Inferior parietal cortex (tissue), 1 donor: ENCODE data around the gene OR52I2.

ENCODE experiments used
- DNase-seq: peaks from one replicate; pipeline ENCODE4 v3.0.0-alpha.2; 2016; ENCODE audit errors: extremely low spot score

The OR52I2 gene

DNA sequence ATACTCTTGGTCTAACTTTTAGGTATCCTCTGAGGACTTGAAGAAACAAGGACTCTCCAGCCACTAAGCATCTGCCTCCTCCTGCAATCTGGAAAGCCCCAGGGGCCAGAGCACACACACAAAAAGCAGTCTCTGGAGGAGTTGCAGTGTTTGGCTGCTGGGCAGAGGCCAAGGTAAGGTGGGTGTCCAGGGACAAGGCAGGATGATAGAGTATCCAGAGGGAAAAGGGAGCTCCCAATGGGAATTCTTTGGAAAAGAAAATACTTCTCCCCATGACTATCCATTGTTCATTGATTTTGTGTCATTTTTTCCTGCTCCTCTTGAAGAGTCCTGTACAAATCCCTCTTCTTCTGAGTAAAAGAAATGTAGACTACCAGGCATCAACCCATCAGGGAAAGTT lies at the start of gene OR52I2:
OR52I2 (plus strand) TSS at position 301 of the 400 bp plus-strand sequence.
- no peak for DNase-seq

DNA sequence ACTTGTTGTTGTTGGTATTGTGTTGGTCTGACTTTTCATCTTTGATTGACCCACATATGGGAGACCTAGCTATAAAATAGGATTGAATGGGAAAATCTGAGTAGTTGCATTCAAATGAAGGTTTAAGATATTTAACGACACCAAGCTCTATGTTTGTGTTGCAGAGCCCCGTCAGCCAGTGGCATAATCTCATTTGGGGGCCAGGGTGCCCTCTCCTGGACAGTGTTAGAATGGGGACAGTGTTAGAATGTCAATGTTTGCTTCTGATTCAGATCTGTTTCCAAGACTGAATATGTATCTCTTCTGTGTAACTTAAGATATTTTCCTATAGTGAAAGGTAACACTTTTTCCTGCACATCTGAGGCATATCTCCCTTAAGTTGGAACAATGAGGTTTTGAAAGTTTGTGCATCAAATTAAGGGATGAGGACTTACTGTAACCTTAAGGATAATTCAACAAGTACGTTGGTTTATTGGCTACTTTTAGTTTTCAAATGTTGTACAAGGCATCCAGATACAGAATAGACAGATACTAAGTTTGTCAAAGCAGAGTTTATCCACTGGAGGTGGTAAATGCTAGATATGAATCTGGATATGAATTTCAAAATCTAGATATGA lies 41.8 kb upstream of the OR52I2 start:
- peak; percentile 37 for DNase-seq

DNA sequence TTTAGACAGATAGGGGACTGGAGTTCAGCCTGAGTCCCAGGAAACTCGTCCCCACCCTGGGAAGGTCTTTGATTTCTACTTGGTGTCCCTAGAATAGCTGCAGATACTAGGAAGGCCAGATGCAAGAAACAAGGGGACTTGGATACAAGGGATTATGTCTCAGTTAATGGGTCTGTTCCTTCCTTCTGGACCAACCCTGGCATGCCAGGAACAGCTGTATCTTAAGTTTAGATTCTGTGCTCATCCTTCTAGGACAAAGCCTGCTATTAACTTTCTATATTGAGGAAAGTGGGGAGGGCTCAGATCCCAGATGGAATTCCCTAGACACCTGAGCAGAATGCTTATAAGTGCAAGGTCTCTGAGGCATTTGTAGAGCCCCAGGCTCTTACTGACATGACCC lies 40.5 kb upstream of the OR52I2 start:
- DNase-seq, result no peak

DNA sequence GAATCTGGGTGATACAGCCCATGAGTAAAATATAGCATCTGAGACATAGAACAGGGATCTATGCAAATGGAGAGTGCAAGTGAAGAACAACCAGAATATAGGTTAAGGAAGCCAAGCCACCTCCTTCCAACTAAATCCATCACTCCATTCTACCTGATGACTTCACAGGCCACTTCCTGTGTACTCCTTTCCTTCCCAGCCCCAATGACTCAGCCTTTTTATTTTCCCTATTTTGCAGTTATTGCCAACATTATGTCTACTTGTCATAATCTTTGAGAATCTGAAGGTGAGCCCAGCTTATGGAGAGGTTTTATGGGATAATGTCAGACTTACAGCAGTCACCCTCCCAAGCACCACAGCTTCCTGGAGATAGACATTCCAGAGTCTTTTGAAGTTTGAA lies 38.0 kb upstream of the OR52I2 start:
- DNase-seq, result no peak

DNA sequence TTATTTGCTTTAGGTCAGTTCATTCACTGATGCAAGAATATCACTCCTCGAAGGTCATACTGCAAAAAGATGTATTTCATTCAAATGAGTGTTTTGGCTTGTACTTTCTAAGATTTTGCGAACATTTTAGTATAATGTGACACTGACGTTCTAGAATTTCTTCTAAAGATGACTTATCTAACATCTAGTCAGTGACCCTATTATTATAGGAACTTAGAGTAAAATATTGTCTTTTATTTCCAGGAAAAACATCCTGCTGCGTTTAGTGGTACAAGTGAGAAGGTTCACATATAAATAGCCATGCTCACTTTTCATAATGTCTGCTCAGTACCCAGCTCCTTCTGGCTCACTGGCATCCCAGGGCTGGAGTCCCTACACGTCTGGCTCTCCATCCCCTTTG lies 36.7 kb upstream of the OR52I2 start, which contains the start of gene OR52M1:
OR52M1 (plus strand) TSS at position 301 of the 400 bp plus-strand sequence; CDS start at position 301, 0 bp downstream.
- no peak for DNase-seq

DNA sequence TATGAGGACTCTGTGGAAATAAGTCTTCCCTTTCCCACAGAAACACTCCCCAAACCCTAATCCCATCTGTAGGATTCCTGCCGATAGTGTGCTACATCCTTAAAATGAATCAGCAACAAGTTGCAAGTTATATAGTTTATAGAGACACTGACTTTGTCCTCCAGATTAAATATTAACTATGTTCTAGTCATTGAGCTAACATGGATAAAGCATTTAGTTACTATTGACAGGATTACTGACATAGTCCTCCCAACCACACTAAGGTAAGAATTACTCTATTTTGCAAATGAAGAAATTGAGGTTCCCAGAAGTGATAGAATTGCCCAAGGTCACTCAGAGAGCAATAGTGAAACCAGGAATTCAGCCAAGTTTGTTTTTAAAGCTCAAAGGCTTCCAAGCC lies 34.7 kb upstream of the OR52I2 start:
- DNase-seq, result no peak

DNA sequence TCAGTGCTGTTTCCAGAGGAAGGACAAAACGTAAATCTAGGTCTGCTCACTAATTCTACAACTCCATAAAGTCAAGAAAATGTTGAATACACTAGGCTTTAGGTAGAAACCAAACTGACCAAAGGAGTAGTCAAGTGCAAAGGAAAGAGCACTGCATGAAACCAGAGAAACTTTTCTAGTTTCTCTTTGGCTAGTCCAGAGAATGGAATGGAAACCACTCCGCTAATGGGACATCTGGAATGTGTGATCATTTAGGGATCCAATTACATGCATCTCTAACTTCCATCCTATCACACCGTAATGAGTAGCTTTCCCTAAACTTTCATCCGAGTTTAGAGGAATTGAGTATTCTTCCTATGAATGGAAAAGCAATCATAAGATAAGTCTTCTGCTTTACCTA lies 34.1 kb upstream of the OR52I2 start:
- no peak for DNase-seq

DNA sequence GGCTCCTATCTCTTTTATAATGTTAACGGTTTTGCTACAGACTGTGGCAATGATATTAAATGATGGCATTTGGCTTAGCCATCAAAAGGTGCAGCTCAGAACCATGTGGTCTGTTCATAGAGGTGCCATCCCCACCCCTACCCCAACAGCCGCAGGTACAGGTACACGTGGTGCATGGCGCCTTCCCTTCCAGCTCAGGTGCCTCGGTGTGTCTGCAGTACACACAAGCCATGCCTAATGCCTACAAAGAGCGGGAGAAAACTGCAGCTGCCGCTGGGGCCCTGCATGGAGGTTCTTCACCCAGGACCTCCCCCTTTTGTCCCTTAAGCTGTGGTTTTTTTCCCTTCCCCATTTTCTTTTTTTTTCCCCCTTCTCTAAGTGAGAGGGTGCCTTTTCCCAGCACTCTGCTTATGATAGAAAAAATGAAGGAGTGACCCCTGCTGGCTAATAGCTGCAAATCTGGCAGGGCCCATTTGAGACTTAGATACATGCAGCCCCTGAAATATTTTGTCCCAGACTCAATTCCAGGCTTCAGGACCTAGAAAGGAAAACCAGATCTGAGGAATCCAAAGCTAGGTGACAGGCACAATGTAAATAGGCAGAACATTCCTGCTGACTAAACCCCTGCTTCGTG lies 30.1 kb upstream of the OR52I2 start:
- no peak for DNase-seq

DNA sequence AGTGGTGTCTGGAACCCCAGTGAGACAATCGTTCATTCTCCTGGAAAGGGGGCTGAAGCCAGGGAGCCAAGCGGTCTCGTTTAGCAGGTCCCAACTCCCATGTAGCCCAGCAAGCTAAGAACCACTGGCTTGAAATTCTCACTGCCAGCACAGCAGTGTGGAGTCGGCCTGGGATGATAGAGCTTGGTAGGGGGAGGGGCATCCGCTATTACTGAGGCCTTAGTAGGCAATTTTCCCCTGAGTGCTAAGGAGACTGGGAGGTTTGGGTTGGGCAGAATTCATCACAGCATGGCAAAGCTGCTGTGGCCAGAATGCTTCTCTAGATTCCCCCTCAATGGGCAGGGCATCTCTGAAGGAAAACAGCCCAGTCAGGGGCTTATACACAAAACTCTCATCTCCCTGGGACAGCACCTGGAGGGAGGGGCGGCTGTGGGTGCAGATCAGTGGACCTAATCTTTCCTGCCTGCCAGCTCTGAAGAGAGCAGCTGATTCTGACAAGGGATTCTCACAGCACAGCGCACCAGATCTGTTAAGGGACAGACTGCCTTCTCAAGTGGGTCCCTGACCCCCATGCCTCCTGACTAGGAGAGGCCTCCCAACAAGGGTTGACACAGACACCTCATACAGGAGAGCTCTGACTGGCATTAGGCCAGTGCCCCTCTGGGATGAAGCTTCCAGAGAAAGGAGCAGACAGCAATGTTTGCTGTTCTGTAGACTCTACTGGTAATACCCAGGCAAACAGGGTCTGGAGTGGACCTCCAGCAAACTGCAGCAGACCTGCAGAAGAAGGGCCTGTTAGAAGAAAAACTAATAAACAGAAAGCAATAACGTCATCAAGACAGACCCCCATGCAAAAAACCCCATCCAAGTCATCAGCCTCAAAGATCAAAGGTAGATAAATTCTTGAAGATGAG lies 21.8 kb upstream of the OR52I2 start:
- no peak for DNase-seq

DNA sequence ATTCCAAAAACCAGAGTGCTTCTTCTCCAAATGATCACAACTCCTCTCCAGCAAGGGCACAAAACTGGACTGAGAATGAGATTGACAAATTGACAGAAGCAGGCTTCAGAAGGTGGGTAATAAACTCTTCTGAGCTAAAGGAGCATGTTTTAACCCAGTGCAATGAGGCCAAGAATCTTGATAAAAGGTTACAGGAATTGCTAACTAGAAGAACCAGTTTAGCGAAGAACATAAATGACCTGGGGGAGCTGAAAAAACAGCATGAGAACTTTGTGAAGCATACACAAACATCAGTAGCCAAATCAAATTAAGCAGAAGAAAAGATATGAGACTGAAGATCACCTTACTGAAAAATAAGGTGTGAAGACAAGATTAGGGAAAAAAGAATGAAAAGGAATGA lies 21.1 kb upstream of the OR52I2 start:
- DNase-seq, result no peak

DNA sequence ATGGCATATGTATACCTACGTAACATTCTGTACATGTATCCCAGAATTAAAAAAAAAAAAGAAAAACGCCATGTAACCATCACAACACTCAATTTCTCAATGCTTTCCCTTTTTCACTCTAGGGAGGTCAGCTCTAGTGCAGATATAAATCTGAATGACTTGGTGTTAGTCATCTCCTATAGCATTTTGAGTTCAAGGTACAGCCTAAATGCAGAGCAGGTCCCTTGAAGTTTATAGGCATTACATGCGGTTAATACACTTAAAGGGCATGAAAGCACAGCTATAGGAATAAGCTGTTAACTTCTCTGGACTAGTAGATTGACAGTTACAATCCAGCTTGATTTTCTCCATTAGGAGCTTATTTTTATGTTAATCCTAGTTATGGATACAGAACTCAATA lies 16.2 kb upstream of the OR52I2 start:
- no peak for DNase-seq

DNA sequence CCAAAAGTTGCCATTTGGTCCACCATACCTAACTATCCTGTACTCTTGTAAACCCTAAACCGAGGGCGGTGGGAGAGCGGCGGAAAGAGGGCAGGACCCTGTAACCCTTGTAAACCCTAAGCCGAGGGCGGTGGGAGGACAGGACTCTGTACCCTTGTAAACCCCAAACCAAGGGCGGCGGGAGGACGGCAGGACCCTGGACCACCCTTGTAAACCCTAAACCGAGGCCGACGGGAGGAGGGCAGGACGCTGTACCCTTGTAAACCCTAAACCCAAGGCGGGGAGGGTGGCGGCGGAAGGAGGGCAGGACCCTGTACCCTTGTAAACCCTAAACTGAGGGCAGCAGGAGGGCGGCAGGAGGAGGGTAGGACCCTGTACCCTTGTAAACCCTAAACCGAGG lies 12.5 kb upstream of the OR52I2 start:
- no peak for DNase-seq

DNA sequence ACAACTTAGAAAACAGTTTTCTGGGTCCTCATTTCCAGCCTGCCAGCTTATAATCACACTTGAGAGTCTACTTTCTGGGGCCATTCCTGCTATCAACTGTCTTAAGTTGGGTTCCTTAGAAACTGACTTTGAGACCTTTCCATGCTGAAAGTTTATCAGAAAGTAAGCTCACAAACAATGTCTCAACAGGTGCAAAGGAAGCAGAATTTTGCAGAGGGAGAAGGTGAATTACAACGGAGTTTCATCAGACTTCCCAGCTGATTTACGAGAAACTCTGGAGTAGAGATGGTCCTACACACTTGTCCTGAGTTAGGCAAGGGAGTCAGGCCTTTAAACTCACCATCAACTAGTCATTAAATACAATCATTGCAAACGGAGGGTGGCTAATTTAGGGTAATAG lies 4.7 kb upstream of the OR52I2 start:
- DNase-seq, result no peak

DNA sequence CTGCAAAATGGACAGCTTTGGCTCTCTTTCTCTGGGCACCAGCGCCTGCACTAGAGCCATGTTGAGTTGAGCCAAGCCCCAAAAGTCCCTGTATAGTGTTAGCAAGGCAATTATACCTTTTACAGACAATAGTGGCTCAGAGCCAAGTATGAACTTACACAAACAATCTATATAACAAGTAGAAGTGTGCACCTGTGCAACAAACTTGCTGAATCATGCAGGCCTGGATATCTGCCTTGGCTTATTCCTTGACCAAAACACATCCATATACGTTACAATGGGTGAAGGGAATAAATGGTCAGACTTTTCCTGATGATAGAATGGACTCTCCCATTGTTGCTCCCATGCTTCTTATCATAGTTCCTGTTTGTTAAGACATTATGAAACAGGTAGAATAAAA lies 3.8 kb upstream of the OR52I2 start:
- no peak for DNase-seq

DNA sequence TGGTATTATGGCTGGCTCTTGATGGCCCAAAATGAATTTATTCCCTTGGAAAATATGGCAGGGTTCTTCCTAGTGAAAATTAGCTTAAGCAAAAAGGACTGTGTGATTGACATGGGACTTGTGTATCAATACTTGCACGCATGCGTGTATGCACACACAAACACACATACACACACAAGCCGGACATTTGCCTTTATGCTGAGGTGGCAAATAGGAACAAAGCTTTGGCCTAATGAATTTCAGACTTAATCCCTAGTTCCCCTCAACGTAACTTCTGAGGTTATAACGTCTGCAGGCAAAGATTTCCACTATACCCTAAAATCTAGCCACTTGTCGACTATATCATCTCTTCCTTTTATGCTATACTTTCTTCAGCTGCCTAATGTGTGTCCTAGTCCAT lies 2.9 kb upstream of the OR52I2 start:
- no peak for DNase-seq

DNA sequence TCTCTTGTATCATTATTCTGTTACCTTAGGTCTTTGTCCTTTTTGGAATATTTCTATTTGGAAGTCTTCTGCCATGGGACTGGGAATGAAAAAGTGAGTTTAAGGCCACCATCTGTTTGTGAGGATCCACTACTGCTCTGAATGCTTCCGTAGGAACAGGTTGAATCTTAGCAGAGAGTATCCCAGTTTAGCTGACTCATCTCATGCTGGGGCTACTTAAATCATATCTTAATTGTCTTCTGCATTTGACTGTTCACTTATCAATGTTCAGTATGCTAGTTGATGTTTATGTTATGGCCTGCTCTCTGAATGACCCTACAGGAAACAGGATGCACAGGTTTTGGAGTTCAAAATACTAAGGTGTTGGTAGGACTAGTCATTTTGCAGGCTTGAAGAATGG lies 1.4 kb upstream of the OR52I2 start:
- no peak for DNase-seq

DNA sequence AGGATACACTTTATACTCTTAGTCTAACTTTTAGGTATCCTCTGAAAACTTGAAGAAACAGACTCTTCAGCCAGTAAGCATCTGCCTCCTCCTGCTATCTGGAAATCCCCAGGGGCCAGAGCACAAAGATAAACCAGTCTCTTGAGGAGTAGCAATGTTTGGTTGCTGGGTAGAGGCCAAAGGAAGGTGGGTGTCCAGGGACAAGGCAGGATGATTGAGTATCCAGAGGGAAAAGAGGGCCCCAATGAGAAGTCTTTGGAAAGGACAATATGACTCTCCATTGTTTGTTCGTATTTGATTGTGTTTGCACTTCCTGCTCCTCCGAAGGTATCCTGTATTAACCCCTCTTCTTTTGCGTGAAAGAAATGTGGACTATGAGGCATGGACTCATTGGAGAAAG lies 7.5 kb downstream of the OR52I2 start:
- DNase-seq, result no peak

DNA sequence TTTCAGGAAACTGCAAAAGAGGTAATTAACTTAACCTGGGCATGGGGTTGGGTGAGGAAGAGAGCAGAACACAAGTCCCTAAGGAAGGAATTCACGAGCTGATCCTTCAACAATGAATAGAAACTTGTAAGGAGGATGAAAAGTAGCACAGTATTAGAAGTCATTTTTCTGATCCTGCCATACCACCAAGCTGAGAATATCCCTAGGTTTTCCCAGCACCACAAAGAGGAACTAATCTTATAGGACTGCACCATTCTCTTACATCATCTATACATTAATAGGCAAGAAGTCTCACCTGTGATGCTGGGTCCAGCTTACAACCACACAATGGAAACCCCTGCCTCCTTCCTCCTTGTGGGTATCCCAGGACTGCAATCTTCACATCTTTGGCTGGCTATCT lies 12.2 kb downstream of the OR52I2 start, which contains the start of gene OR52I1:
OR52I1 (plus strand) TSS at position 301 of the 400 bp plus-strand sequence; CDS start at position 301, 0 bp downstream.
- no peak for DNase-seq

DNA sequence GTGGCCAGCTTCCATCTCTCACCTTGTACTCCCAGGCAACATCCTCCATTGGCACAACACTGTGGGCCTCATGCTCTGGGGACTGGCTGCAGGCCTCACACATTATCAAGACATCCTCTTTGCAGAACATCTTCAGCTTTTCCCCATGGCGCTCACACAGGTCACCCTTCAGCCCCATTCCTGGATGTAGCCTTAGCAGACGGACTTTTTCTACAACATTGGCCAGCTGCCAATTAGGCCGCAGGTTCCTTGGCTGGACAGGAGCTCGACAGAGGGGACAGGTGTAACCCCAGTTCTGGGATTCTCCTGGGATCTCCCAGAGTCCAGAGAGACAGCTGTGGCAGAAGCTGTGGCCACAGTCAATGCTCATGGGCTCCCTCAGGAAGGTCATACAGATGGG lies 23.5 kb downstream of the OR52I2 start:
- no peak for DNase-seq

DNA sequence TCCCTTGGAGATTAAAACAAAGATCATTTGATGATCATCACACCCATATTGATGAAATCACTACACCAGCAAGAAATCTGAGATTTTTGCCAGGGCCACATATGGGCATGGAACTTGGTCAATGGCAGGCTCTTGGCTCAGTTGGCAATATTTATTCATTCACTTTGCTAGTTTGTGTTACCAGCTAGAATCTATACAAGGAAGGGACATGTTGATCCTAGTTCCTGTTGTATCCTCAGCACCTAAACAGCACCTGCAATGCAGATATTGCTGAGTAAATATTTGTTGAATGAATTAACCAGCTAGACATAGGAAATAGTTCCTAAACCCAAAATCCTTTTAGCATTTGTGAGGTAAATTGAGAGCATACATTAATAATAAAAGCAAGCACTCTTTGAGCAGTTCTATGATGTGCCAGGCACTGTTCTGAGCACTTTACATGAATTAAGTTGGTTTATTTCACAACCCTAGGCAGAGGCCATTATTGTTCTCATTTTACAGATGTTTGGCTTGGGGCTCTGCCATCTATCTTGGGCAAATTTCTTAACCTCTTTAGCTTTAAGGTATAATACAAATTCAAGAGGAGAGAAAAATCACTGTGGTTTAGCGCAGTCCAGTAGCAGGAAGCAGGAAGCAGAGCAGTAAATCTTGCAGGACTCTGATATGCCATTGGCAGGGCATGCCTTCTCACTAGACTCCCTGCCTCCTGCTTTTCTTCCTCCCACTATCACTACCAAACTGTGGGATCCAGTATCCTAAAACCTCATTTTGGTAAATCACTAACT lies 24.9 kb downstream of the OR52I2 start:
- no peak for DNase-seq

DNA sequence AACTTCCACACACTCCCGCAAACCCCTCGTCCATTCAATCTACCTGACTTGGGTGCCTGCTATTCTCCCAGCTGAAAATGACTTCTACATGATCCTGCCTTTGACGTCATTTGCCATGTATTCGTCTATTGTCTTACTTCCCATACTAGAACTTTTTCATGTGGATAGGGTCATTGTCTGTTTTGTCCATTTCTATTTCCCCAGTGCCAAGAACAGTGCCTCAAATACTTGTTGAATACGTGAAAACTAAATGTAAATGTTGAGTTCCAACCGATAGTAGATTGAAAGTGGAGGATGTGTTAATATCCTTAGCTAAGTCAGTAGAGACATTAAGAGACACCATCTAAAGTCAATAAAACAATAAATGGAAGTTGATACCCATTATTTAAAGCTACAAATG lies 25.6 kb downstream of the OR52I2 start:
- no peak for DNase-seq
